Body of pancreas (tissue), 4 donors: ENCODE data around the gene CREB3L2. TPM values are rescaled to one million over a fixed set of nuclear protein-coding genes. Genes with fewer than 3 reads are reported as not detected.
A peak's percentile ranks its signal among the peaks of the same experiment; 100 is the strongest.

Source experiments
- ATAC-seq: fragments of 150-250 bp; one replicate; pipeline ENCODE4 v1.9.1; 2016
- DNase-seq, 4 donors: peaks; one replicate each; pipeline ENCODE4 v3.0.0-alpha.2; 2019
- H3K27ac ChIP-seq, 4 donors: fragments of 200-600 bp; sonication (generic); 1 replicate in 3 of 4; 2 replicates in 1 of 4; pipeline versions ENCODE4 v1.5.1 to v1.6.1; 2016 to 2019; ENCODE audit warnings: mild to moderate bottlenecking in 1 of 4, mixed read lengths in 1 of 4, moderate library complexity in 1 of 4
- H3K27me3 ChIP-seq, 2 donors: fragments of 200-600 bp; sonication (generic); one replicate each; pipeline ENCODE4 v1.6.0; 2016; ENCODE audit warnings: mild to moderate bottlenecking in 1 of 2
- H3K36me3 ChIP-seq, 2 donors: fragments of 200-600 bp; sonication (generic); replicated peaks in 1 of 2; 2 replicates each; pipeline ENCODE4 v1.5.1; 2016; ENCODE audit warnings: low read depth in 2 of 2; ENCODE audit not compliant: insufficient read depth in 1 of 2
- H3K4me1 ChIP-seq: fragments of 200-600 bp; sonication (generic); one replicate; pipeline ENCODE4 v1.6.0; 2016
- H3K4me3 ChIP-seq, 2 donors: fragments of 200-600 bp; sonication (generic); 1 replicate in 1 of 2; 2 replicates in 1 of 2; pipeline ENCODE4 v1.5.1; 2016 to 2019
- H3K9me3 ChIP-seq, 3 donors: fragments of 200-600 bp; sonication (generic); 1 replicate in 2 of 3; 2 replicates in 1 of 3; pipeline ENCODE4 v1.5.1; 2016
- CTCF ChIP-seq, 7 experiments: fragments of 450-650 bp in 4 of 7; fragments of 200-600 bp in 3 of 7; sonication (generic) in 3 of 7; IDR thresholded peaks; one replicate each; pipeline ENCODE4 v1.5.1; 2016 to 2019; ENCODE audit warnings: antibody characterized with exemption in 7 of 7
- POLR2A ChIP-seq, 3 donors: fragments of 450-650 bp; IDR thresholded peaks; one replicate each; pipeline ENCODE4 v1.6.1; 2016; ENCODE audit warnings: antibody characterized with exemption in 3 of 3, mild to moderate bottlenecking in 2 of 3
- WGBS, 2 donors: methylation state at CpG; one replicate each; pipeline ENCODE4 v1.1.5; 2017; 5-methylcytosine and 5-hydroxymethylcytosine counted together
- intact Hi-C: fragments of 100-400 bp; cut with DNase I; formaldehyde crosslinking; loops from one replicate; pipeline ENCODE4 v1.15.1; 2023
- total RNA-seq, 2 donors: library from RNA; depleted of rRNA; stranded (reverse); fragments of >200 nt; gene quantifications; one replicate each; pipeline ENCODE4 v1.1.0, GENCODE V29; 2016

Gene CREB3L2
- total RNA-seq, 2 donors from 2014 or later, result 21.3 to 28.0 TPM

- peaks cover 58% of the 10 kb centered on the region for H3K4me1 ChIP-seq
- no peak overlapping the region for H3K4me3 ChIP-seq
- no peaks in the 10 kb centered on the region for H3K27me3 ChIP-seq
- no peaks in the 10 kb centered on the region for H3K9me3 ChIP-seq
- peak overlapping the region in 1 of 4 donors; percentile 20 for H3K27ac ChIP-seq
- ATAC-seq (no peak), DNase-seq (no peak)
- TF ChIP-seq CTCF (IDR thresholded peaks at IDR 0.05), result no peak
- TF ChIP-seq POLR2A (IDR thresholded peaks at IDR 0.05), result no peak
- intact Hi-C loops, result no loop called here
- no peaks in the 10 kb centered on the region for H3K36me3 ChIP-seq
- WGBS, 2 donors, result 71 to 85% methylated on average over 7 of the region's 7 CpGs
These were observed 65.9 kb downstream of the CREB3L2 start for GRCh38 chr7:137935884-137936508.

- DNase-seq, result no peak
- H3K27me3 ChIP-seq, result no peaks in the 10 kb centered on the region
- peak overlapping the region in 1 of 4 donors; percentile 12 for H3K27ac ChIP-seq
- no peaks in the 10 kb centered on the region for H3K9me3 ChIP-seq
- no peak overlapping the region for H3K4me3 ChIP-seq
- intact Hi-C loops, result no loop called here
- ATAC-seq, result no peak
- TF ChIP-seq POLR2A (IDR thresholded peaks at IDR 0.05) (no peak), CTCF (IDR thresholded peaks at IDR 0.05) (no peak)
- 59 to 73% methylated on average over 8 of the region's 8 CpGs for WGBS, 2 donors
- peaks cover 50% of the 10 kb centered on the region for H3K4me1 ChIP-seq
- H3K36me3 ChIP-seq, result no peaks in the 10 kb centered on the region
These were observed 66.7 kb downstream of the CREB3L2 start for GRCh38 chr7:137934941-137935883.

- Histone ChIP-seq H3K9me3 (no peaks in the 10 kb centered on the region), H3K36me3 (no peaks in the 10 kb centered on the region), H3K27me3 (no peaks in the 10 kb centered on the region), H3K4me3 (no peak overlapping the region), H3K4me1 (peaks cover 49% of the 10 kb centered on the region), H3K27ac (peak overlapping the region in 1 of 4 donors; percentile 30)
- intact Hi-C loops, result no loop called here
- no peak for ATAC-seq
- TF ChIP-seq POLR2A (IDR thresholded peaks at IDR 0.05), result no peak
- TF ChIP-seq CTCF (IDR thresholded peaks at IDR 0.05), result no peak
- DNase-seq, result no peak
- 72 to 76% methylated on average over 4 of the region's 4 CpGs for WGBS, 2 donors
These were observed 67.6 kb downstream of the CREB3L2 start for GRCh38 chr7:137934176-137934826.

GRCh38 chr7:137933270-137934017 lies 68.4 kb downstream of the CREB3L2 start:
- 49 to 55% methylated on average over 10 to 11 of the region's 11 CpGs for WGBS, 2 donors
- ATAC-seq (peak; percentile 38), DNase-seq (peak in 2 of 4 donors; percentile 17 to 31)
- intact Hi-C loops, result no loop called here
- H3K9me3 ChIP-seq, result no peaks in the 10 kb centered on the region
- H3K4me3 ChIP-seq, result no peak overlapping the region
- peak overlapping the region; percentile 10 to 44 (median 35) for H3K27ac ChIP-seq
- peaks cover 49% of the 10 kb centered on the region for H3K4me1 ChIP-seq
- H3K36me3 ChIP-seq, result no peaks in the 10 kb centered on the region
- H3K27me3 ChIP-seq, result no peaks in the 10 kb centered on the region
- TF ChIP-seq CTCF (IDR thresholded peaks at IDR 0.05) (no peak), POLR2A (IDR thresholded peaks at IDR 0.05) (no peak)
